SIG-M5 treated with dmso at 0.1 percent for 504 hours (cell line): ENCODE results near the gene UNC13D.
"Not testable (repeated sequence)": the region's sequence is repeated elsewhere in the genome, so short reads cannot be mapped to it uniquely, and the experiment has no call there.

Source experiments
- DNase-seq: peaks from one replicate; lab custom pipeline; 2025; ENCODE audit not compliant: unreplicated experiment; lab: John Stamatoyannopoulos, UW

The UNC13D gene

GRCh38 chr17:75875182-75875939 is 31.2 kb upstream of the UNC13D start:
- DNase-seq: no peak

GRCh38 chr17:75874323-75875181 is 30.3 kb upstream of the UNC13D start:
- DNase-seq: no peak

GRCh38 chr17:75873587-75874322 is 29.6 kb upstream of the UNC13D start:
- no peak for DNase-seq

- DNase-seq: peak; percentile 19
Measured at GRCh38 chr17:75872434-75873351, 28.5 kb upstream of the UNC13D start.

- DNase-seq: not testable (repeated sequence)
Measured at GRCh38 chr17:75870228-75870627, 26.0 kb upstream of the UNC13D start.

- DNase-seq: no peak
Measured at GRCh38 chr17:75869282-75870141, 25.3 kb upstream of the UNC13D start.

GRCh38 chr17:75868730-75869281 is 24.6 kb upstream of the UNC13D start:
- DNase-seq: not testable (repeated sequence)

GRCh38 chr17:75865404-75866188 is 21.4 kb upstream of the UNC13D start:
- not testable (repeated sequence) for DNase-seq

- not testable (repeated sequence) for DNase-seq
Measured at GRCh38 chr17:75864887-75865286, 20.7 kb upstream of the UNC13D start.

- DNase-seq: peak; percentile 66
Measured at GRCh38 chr17:75864448-75864871, 20.3 kb upstream of the UNC13D start.

GRCh38 chr17:75861927-75862317 is 17.7 kb upstream of the UNC13D start:
- peak; percentile 24 for DNase-seq

GRCh38 chr17:75859358-75859757 is 15.2 kb upstream of the UNC13D start:
- not testable (repeated sequence) for DNase-seq

GRCh38 chr17:75856062-75856756 is 12.0 kb upstream of the UNC13D start:
- peak; percentile 61 for DNase-seq

- peak; percentile 100 for DNase-seq
Measured at GRCh38 chr17:75855310-75856061, 11.3 kb upstream of the UNC13D start, which contains the start of gene WBP2. Gene WBP2 (minus strand): TSS chr17:75855335. CDS start chr17:75855297, 38 bp downstream.

GRCh38 chr17:75854881-75855309 is 10.7 kb upstream of the UNC13D start:
- no peak for DNase-seq

- no peak for DNase-seq
Measured at GRCh38 chr17:75854101-75854748, 10.0 kb upstream of the UNC13D start.
